H9 (cell line): Measurements from ENCODE around the gene GXYLT1. TPM values are rescaled to one million over a fixed set of nuclear protein-coding genes. Genes with fewer than 3 reads are reported as not detected.

Source experiments
- DNase-seq: peaks from one replicate; pipeline ENCODE4 v3.0.0-alpha.2; 2017
- H2AFZ ChIP-seq: one replicate; pipeline ENCODE4 v1.6.1; 2013; ENCODE audit warnings: mild to moderate bottlenecking, low read length, control low read depth, moderate library complexity
- H2AK5ac ChIP-seq: 2 replicates; pipeline ENCODE4 v1.6.1; 2013; ENCODE audit warnings: low read length, control low read depth, mixed read lengths; ENCODE audit not compliant: insufficient read length
- H2BK120ac ChIP-seq: one replicate; pipeline ENCODE4 v1.6.1; 2013; ENCODE audit warnings: low read depth, mild to moderate bottlenecking, low read length, control low read depth, inconsistent platforms; ENCODE audit not compliant: poor library complexity, severe bottlenecking
- H2BK12ac ChIP-seq: 2 replicates; pipeline ENCODE4 v1.6.1; 2013; ENCODE audit warnings: low read length, control low read depth, mixed read lengths, low read depth; ENCODE audit not compliant: insufficient read length
- H2BK15ac ChIP-seq: 2 replicates; pipeline ENCODE4 v1.6.1; 2013; ENCODE audit warnings: low read depth, low read length, control low read depth
- H2BK20ac ChIP-seq: one replicate; pipeline ENCODE4 v1.6.1; 2013; ENCODE audit warnings: low read depth, mild to moderate bottlenecking, low read length, control low read depth, inconsistent platforms; ENCODE audit not compliant: poor library complexity, severe bottlenecking
- H2BK5ac ChIP-seq: 2 replicates; pipeline ENCODE4 v1.6.1; 2013; ENCODE audit warnings: low read length, control low read depth, mixed read lengths; ENCODE audit not compliant: insufficient read length
- H3K14ac ChIP-seq: 2 replicates; pipeline ENCODE4 v1.6.1; 2013; ENCODE audit warnings: low read length, control low read depth; ENCODE audit not compliant: insufficient read depth
- H3K18ac ChIP-seq: 2 replicates; pipeline ENCODE4 v1.6.1; 2013; ENCODE audit warnings: low read depth, mild to moderate bottlenecking, mixed read lengths, low read length, control low read depth; ENCODE audit not compliant: insufficient read length
- H3K23ac ChIP-seq: 2 replicates; pipeline ENCODE4 v1.6.1; 2013; ENCODE audit warnings: low read length, control low read depth, mixed read lengths, low read depth; ENCODE audit not compliant: insufficient read length
- H3K23me2 ChIP-seq: 2 replicates; pipeline ENCODE4 v1.6.1; 2013; ENCODE audit warnings: low read depth, mild to moderate bottlenecking, mixed read lengths, low read length, control low read depth; ENCODE audit not compliant: insufficient read length, poor library complexity, severe bottlenecking
- H3K27ac ChIP-seq: 2 replicates; pipeline ENCODE4 v1.5.1; 2013; ENCODE audit warnings: low read length, control low read depth, mixed read lengths, low read depth; ENCODE audit not compliant: insufficient read length
- H3K27me3 ChIP-seq: 2 replicates; pipeline ENCODE4 v1.6.1; 2013; ENCODE audit warnings: low read length, control low read depth, inconsistent platforms; ENCODE audit not compliant: insufficient read depth
- H3K4ac ChIP-seq: 2 replicates; pipeline ENCODE4 v1.6.1; 2013; ENCODE audit warnings: low read depth, mild to moderate bottlenecking, control low read depth, inconsistent platforms, low read length, moderate library complexity
- H3K4me1 ChIP-seq: 2 replicates; pipeline ENCODE4 v1.6.1; 2013; ENCODE audit warnings: low read length, control low read depth, inconsistent platforms; ENCODE audit not compliant: insufficient read depth
- H3K4me2 ChIP-seq: 2 replicates; pipeline ENCODE4 v1.6.1; 2013; ENCODE audit warnings: low read length, control low read depth, mixed read lengths; ENCODE audit not compliant: insufficient read length, insufficient read depth
- H3K56ac ChIP-seq: 2 replicates; pipeline ENCODE4 v1.6.1; 2013; ENCODE audit warnings: low read depth, mild to moderate bottlenecking, mixed read lengths, low read length, control low read depth; ENCODE audit not compliant: insufficient read length
- H3K79me1 ChIP-seq: 2 replicates; pipeline ENCODE4 v1.6.1; 2013; ENCODE audit warnings: low read depth, mild to moderate bottlenecking, moderate library complexity, low read length, control low read depth, inconsistent platforms; ENCODE audit not compliant: insufficient read depth, poor library complexity, severe bottlenecking
- H3K79me2 ChIP-seq: 2 replicates; pipeline ENCODE4 v1.6.1; 2013; ENCODE audit warnings: low read length, control low read depth, inconsistent platforms; ENCODE audit not compliant: insufficient read depth
- H3K9ac ChIP-seq: 2 replicates; pipeline ENCODE4 v1.6.1; 2013; ENCODE audit warnings: low read length, control low read depth, mixed read lengths; ENCODE audit not compliant: insufficient read length; ENCODE audit errors: extremely low read depth
- H3K9me3 ChIP-seq: one replicate; pipeline ENCODE4 v1.6.1; 2013; ENCODE audit warnings: low read depth, low read length, inconsistent platforms; ENCODE audit not compliant: control insufficient read depth
- H3T11ph ChIP-seq: one replicate; pipeline ENCODE4 v1.6.1; 2013; ENCODE audit warnings: mild to moderate bottlenecking, low read length, control low read depth, inconsistent platforms
- H4K20me1 ChIP-seq: one replicate; pipeline ENCODE4 v1.6.1; 2013; ENCODE audit not compliant: control insufficient read depth, insufficient read length, insufficient read depth
- H4K5ac ChIP-seq: 2 replicates; pipeline ENCODE4 v1.6.1; 2013; ENCODE audit warnings: low read depth, mild to moderate bottlenecking, mixed read lengths, low read length, control low read depth; ENCODE audit not compliant: insufficient read length
- H4K8ac ChIP-seq: replicated peaks from 2 replicates; pipeline ENCODE4 v1.6.1; 2013; ENCODE audit warnings: low read length, control low read depth, mixed read lengths, low read depth; ENCODE audit not compliant: insufficient read length
- H4K91ac ChIP-seq: 2 replicates; pipeline ENCODE4 v1.6.1; 2013; ENCODE audit warnings: low read depth, mild to moderate bottlenecking, moderate library complexity, mixed read lengths, low read length, control low read depth; ENCODE audit not compliant: insufficient read length
- H3K27ac Mint-ChIP-seq, 3 experiments: 2 replicates in 2 of 3; 3 replicates in 1 of 3; pipeline ENCODE4 v1.8.0; 2020 to 2021; ENCODE audit warnings: mixed read lengths in 3 of 3, mild to moderate bottlenecking in 1 of 3, moderate library complexity in 1 of 3
- H3K27me3 Mint-ChIP-seq: 2 replicates; pipeline ENCODE4 v1.8.0; 2021; ENCODE audit warnings: low read depth, mild to moderate bottlenecking, moderate library complexity, mixed read lengths
- H3K36me3 Mint-ChIP-seq, 3 experiments: 2 replicates in 2 of 3; 3 replicates in 1 of 3; pipeline ENCODE4 v1.8.0; 2020 to 2021; ENCODE audit warnings: low read depth in 3 of 3, mixed read lengths in 3 of 3; ENCODE audit not compliant: insufficient read depth in 1 of 3
- H3K4me1 Mint-ChIP-seq, 2 experiments: 2 replicates each; pipeline ENCODE4 v1.8.0; 2020; ENCODE audit warnings: mixed read lengths in 2 of 2
- H3K4me3 Mint-ChIP-seq, 2 experiments: 2 replicates in 1 of 2; 3 replicates in 1 of 2; pipeline ENCODE4 v1.8.0; 2020 to 2021; ENCODE audit warnings: mild to moderate bottlenecking in 2 of 2, mixed read lengths in 2 of 2, moderate library complexity in 1 of 2
- H3K9me3 Mint-ChIP-seq, 2 experiments: 2 replicates in 1 of 2; 3 replicates in 1 of 2; pipeline ENCODE4 v1.8.0; 2020; ENCODE audit warnings: mild to moderate bottlenecking in 2 of 2, mixed read lengths in 2 of 2, moderate library complexity in 1 of 2
- WGBS: extraction: QIAGEN DNeasy Blood & Tissue Kit; methylation state at CpG from one replicate; pipeline ENCODE4 v1.1.7; 2013; ENCODE audit warnings: missing lambda C conversion rate, low lambda C conversion rate, mixed read lengths; ENCODE audit not compliant: insufficient read length; ENCODE audit errors: extremely low coverage; 5-methylcytosine and 5-hydroxymethylcytosine counted together
- total RNA-seq: library from RNA; stranded (reverse); gene quantifications from 2 replicates; pipeline ENCODE4 v1.2.1, GENCODE V29; 2021
- TF ChIP-seq, protein P1 (sequence below): fragments of 200-600 bp; sonication (generic); conservative IDR thresholded peaks from 3 replicates; pipeline ENCODE4 v1.8.0; 2021; ENCODE audit warnings: antibody characterized with exemption, mild to moderate bottlenecking

GXYLT1 gene
- total RNA-seq, 1 experiment from 2014 or later: 14.5 TPM

- TF ChIP-seq, protein P1, sequence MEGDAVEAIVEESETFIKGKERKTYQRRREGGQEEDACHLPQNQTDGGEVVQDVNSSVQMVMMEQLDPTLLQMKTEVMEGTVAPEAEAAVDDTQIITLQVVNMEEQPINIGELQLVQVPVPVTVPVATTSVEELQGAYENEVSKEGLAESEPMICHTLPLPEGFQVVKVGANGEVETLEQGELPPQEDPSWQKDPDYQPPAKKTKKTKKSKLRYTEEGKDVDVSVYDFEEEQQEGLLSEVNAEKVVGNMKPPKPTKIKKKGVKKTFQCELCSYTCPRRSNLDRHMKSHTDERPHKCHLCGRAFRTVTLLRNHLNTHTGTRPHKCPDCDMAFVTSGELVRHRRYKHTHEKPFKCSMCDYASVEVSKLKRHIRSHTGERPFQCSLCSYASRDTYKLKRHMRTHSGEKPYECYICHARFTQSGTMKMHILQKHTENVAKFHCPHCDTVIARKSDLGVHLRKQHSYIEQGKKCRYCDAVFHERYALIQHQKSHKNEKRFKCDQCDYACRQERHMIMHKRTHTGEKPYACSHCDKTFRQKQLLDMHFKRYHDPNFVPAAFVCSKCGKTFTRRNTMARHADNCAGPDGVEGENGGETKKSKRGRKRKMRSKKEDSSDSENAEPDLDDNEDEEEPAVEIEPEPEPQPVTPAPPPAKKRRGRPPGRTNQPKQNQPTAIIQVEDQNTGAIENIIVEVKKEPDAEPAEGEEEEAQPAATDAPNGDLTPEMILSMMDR: no peak
- no peaks in the 10 kb centered on the region for H3K23me2 ChIP-seq
- Mint-ChIP-seq H3K27me3 (no peaks in the 10 kb centered on the region), H3K36me3 (peaks cover 25 to 28% (median 27%) of the 10 kb centered on the region in 3 experiments), H3K4me1 (no peaks in the 10 kb centered on the region), H3K9me3 (peaks cover 6% of the 10 kb centered on the region in 2 experiments), H3K4me3 (no peak overlapping the region), H3K27ac (no peak overlapping the region)
- H2BK5ac ChIP-seq: no peak overlapping the region
- no peak overlapping the region for H2AK5ac ChIP-seq
- H3K9me3 ChIP-seq: no peaks in the 10 kb centered on the region
- no peaks in the 10 kb centered on the region for H3K27me3 ChIP-seq
- WGBS: no CpG with 5 or more reads among the region's 2 CpGs
- H3K27ac ChIP-seq: no peak overlapping the region
- no peak overlapping the region for H3K4me2 ChIP-seq
- no peak overlapping the region for H2AFZ ChIP-seq
- H3T11ph ChIP-seq: no peak overlapping the region
- no peak overlapping the region for H3K23ac ChIP-seq
- H3K79me1 ChIP-seq: peaks cover 2% of the 10 kb centered on the region
- no peak overlapping the region for H3K14ac ChIP-seq
- no peak overlapping the region for H4K5ac ChIP-seq
- H2BK120ac ChIP-seq: no peak overlapping the region
- no peak overlapping the region for H2BK20ac ChIP-seq
- H4K20me1 ChIP-seq: no peaks in the 10 kb centered on the region
- no peaks in the 10 kb centered on the region for H3K4me1 ChIP-seq
- no peak overlapping the region for H2BK12ac ChIP-seq
- H2BK15ac ChIP-seq: no peak overlapping the region
- no peaks in the 10 kb centered on the region; the same call in 1 of the 2 replicates for H3K79me2 ChIP-seq
- H4K8ac ChIP-seq: no peak overlapping the region
- H4K91ac ChIP-seq: no peak overlapping the region
- no peak overlapping the region for H3K56ac ChIP-seq
- H3K18ac ChIP-seq: no peak overlapping the region
- DNase-seq: no peak
- H3K9ac ChIP-seq: no peak overlapping the region
- H3K4ac ChIP-seq: no peak overlapping the region
Observed at GRCh38 chr12:42119085-42119633, 25.5 kb downstream of the GXYLT1 start.
